KMS-11 (cell line): ENCODE data around the gene PPP2R5E.

Experiments
- H2AFZ ChIP-seq: fragments of 200-600 bp; sonication (generic); 2 replicates; pipeline ENCODE4 v1.6.1; 2016; ENCODE audit warnings: antibody characterized with exemption, mixed run types, low read depth
- H3K27ac ChIP-seq: fragments of 200-600 bp; sonication (generic); 2 replicates; pipeline ENCODE4 v1.6.1; 2016; ENCODE audit warnings: mild to moderate bottlenecking, mixed run types
- H3K27me3 ChIP-seq: fragments of 200-600 bp; sonication (generic); 2 replicates; pipeline ENCODE4 v1.6.1; 2017; ENCODE audit warnings: mild to moderate bottlenecking, low read depth, mixed run types, moderate library complexity; ENCODE audit not compliant: insufficient read depth
- H3K36me3 ChIP-seq: fragments of 200-600 bp; sonication (generic); 2 replicates; pipeline ENCODE4 v1.6.1; 2017; ENCODE audit warnings: mild to moderate bottlenecking, mixed run types; ENCODE audit not compliant: insufficient read depth
- H3K4me1 ChIP-seq: fragments of 200-600 bp; sonication (generic); 2 replicates; pipeline ENCODE4 v1.6.1; 2016; ENCODE audit warnings: mild to moderate bottlenecking, low read depth, mixed run types; ENCODE audit not compliant: poor library complexity, severe bottlenecking
- H3K4me2 ChIP-seq: fragments of 200-600 bp; sonication (generic); 2 replicates; pipeline ENCODE4 v1.7.0; 2016; ENCODE audit warnings: mild to moderate bottlenecking, mixed run types
- H3K4me3 ChIP-seq: fragments of 200-600 bp; sonication (generic); IDR thresholded peaks from 2 replicates; pipeline ENCODE4 v1.6.1; 2017; ENCODE audit warnings: low read depth, low read length, mixed read lengths; ENCODE audit not compliant: insufficient read depth
- H3K79me2 ChIP-seq: fragments of 200-600 bp; sonication (generic); 2 replicates; pipeline ENCODE4 v1.6.1; 2016; ENCODE audit warnings: low read depth, mixed run types; ENCODE audit not compliant: insufficient read depth
- H3K9ac ChIP-seq: fragments of 200-600 bp; sonication (generic); 2 replicates; pipeline ENCODE4 v1.6.1; 2016; ENCODE audit warnings: mild to moderate bottlenecking, mixed run types
- H4K20me1 ChIP-seq: fragments of 200-600 bp; sonication (generic); 2 replicates; pipeline ENCODE4 v1.6.1; 2016; ENCODE audit warnings: mild to moderate bottlenecking, mixed run types; ENCODE audit not compliant: insufficient read depth
- CTCF ChIP-seq: fragments of 200-600 bp; sonication (generic); conservative IDR thresholded peaks from 2 replicates; pipeline ENCODE4 v1.6.1; 2017; ENCODE audit warnings: low read depth, mild to moderate bottlenecking, antibody characterized with exemption, low read length, moderate library complexity, mixed read lengths

The PPP2R5E gene

GRCh38 chr14:63343878-63344277, 199.3 kb downstream of the PPP2R5E start:
- no peaks in the 10 kb centered on the region for H3K4me1 ChIP-seq
- no peaks in the 10 kb centered on the region for H3K36me3 ChIP-seq
- no peaks in the 10 kb centered on the region for H3K79me2 ChIP-seq
- H3K27me3 ChIP-seq, result no peaks in the 10 kb centered on the region
- H3K4me3 ChIP-seq, result no peak overlapping the region
- H3K4me2 ChIP-seq, result no peak overlapping the region
- TF ChIP-seq CTCF, result no peak
- no peak overlapping the region for H2AFZ ChIP-seq
- H4K20me1 ChIP-seq, result no peaks in the 10 kb centered on the region
- no peak overlapping the region for H3K9ac ChIP-seq
- H3K27ac ChIP-seq, result no peak overlapping the region

- Histone ChIP-seq H3K79me2 (no peaks in the 10 kb centered on the region), H4K20me1 (no peaks in the 10 kb centered on the region), H2AFZ (no peak overlapping the region), H3K4me3 (no peak overlapping the region), H3K27ac (no peak overlapping the region), H3K36me3 (no peaks in the 10 kb centered on the region), H3K4me2 (no peak overlapping the region), H3K4me1 (no peaks in the 10 kb centered on the region), H3K27me3 (no peaks in the 10 kb centered on the region), H3K9ac (no peak overlapping the region)
- no peak for TF ChIP-seq CTCF
These were observed 200.8 kb downstream of the PPP2R5E start for GRCh38 chr14:63342371-63342770.

- Histone ChIP-seq H3K36me3 (no peaks in the 10 kb centered on the region), H3K4me2 (no peak overlapping the region), H3K4me3 (no peak overlapping the region), H3K27me3 (no peaks in the 10 kb centered on the region), H3K4me1 (no peaks in the 10 kb centered on the region), H2AFZ (no peak overlapping the region), H3K9ac (no peak overlapping the region), H3K27ac (no peak overlapping the region), H3K79me2 (no peaks in the 10 kb centered on the region), H4K20me1 (no peaks in the 10 kb centered on the region)
- no peak for TF ChIP-seq CTCF
These were observed 214.1 kb downstream of the PPP2R5E start for GRCh38 chr14:63328787-63329737.

GRCh38 chr14:63326840-63327239, 216.3 kb downstream of the PPP2R5E start:
- Histone ChIP-seq H3K27ac (no peak overlapping the region), H3K9ac (no peak overlapping the region), H2AFZ (no peak overlapping the region), H3K4me2 (no peak overlapping the region), H3K79me2 (no peaks in the 10 kb centered on the region), H3K27me3 (no peaks in the 10 kb centered on the region), H3K4me1 (no peaks in the 10 kb centered on the region), H3K36me3 (no peaks in the 10 kb centered on the region), H3K4me3 (no peak overlapping the region), H4K20me1 (no peaks in the 10 kb centered on the region)
- TF ChIP-seq CTCF, result no peak
